ENCODE measurements around the gene FBXL20. TPM values are rescaled to one million over a fixed set of nuclear protein-coding genes. Genes with fewer than 3 reads are reported as not detected.
"Not testable (repeated sequence)": the region's sequence is repeated elsewhere in the genome, so short reads cannot be mapped to it uniquely, and the experiment has no call there.

FBXL20 gene
- total and polyA plus RNA-seq, 2 experiments from 2014 or later, result 10.2 to 20.4 TPM

- H3K4me3 ChIP-seq, result no peak overlapping the region
- no peak overlapping the region for H3K27ac ChIP-seq
- no peaks in the 10 kb centered on the region for H3K9me3 ChIP-seq (ENCODE audit: low read depth)
- no peak for TF ChIP-seq CTCF (IDR thresholded peaks at IDR 0.05; ENCODE audit: low read depth, low read length)
- DNase-seq (ENCODE audit: low read depth in 1 of 2, low spot score in 1 of 2), result peak in 1 of 2 donors; percentile 15
- H3K4me1 ChIP-seq (ENCODE audit: low read depth), result no peaks in the 10 kb centered on the region
- H3K27me3 ChIP-seq, result no peaks in the 10 kb centered on the region
- H3K36me3 ChIP-seq, result no peaks in the 10 kb centered on the region
These were observed 7.7 kb downstream of the FBXL20 start for GRCh38 chr17:39393736-39394135.

- no peak overlapping the region for H3K4me3 ChIP-seq
- no peak for TF ChIP-seq CTCF (IDR thresholded peaks at IDR 0.05; ENCODE audit: low read depth, low read length)
- no peaks in the 10 kb centered on the region for H3K4me1 ChIP-seq (ENCODE audit: low read depth)
- H3K36me3 ChIP-seq, result no peaks in the 10 kb centered on the region
- no peak for DNase-seq (ENCODE audit: low read depth in 1 of 2, low spot score in 1 of 2)
- no peak overlapping the region for H3K27ac ChIP-seq
- no peaks in the 10 kb centered on the region for H3K27me3 ChIP-seq
- no peaks in the 10 kb centered on the region for H3K9me3 ChIP-seq (ENCODE audit: low read depth)
These were observed 10.0 kb downstream of the FBXL20 start for GRCh38 chr17:39391448-39391847.

- no peak for DNase-seq (ENCODE audit: low read depth in 1 of 2, low spot score in 1 of 2)
- TF ChIP-seq CTCF (IDR thresholded peaks at IDR 0.05; ENCODE audit: low read depth, low read length), result no peak
- H3K9me3 ChIP-seq (ENCODE audit: low read depth), result no peaks in the 10 kb centered on the region
- no peaks in the 10 kb centered on the region for H3K36me3 ChIP-seq
- no peak overlapping the region for H3K27ac ChIP-seq
- H3K4me3 ChIP-seq, result no peak overlapping the region
- H3K4me1 ChIP-seq (ENCODE audit: low read depth), result no peaks in the 10 kb centered on the region
- H3K27me3 ChIP-seq, result no peaks in the 10 kb centered on the region
These were observed 16.4 kb downstream of the FBXL20 start for GRCh38 chr17:39385040-39385439.

GRCh38 chr17:39380144-39380543 lies 21.3 kb downstream of the FBXL20 start:
- Histone ChIP-seq H3K36me3 (no peaks in the 10 kb centered on the region), H3K27ac (no peak overlapping the region), H3K27me3 (no peaks in the 10 kb centered on the region), H3K4me3 (no peak overlapping the region), H3K9me3 (ENCODE audit: low read depth) (no peaks in the 10 kb centered on the region), H3K4me1 (ENCODE audit: low read depth) (no peaks in the 10 kb centered on the region)
- TF ChIP-seq CTCF (IDR thresholded peaks at IDR 0.05; ENCODE audit: low read depth, low read length), result no peak
- no peak for DNase-seq (ENCODE audit: low read depth in 1 of 2, low spot score in 1 of 2)

- DNase-seq (ENCODE audit: low read depth in 1 of 2, low spot score in 1 of 2), result no peak
- no peaks in the 10 kb centered on the region for H3K36me3 ChIP-seq
- no peaks in the 10 kb centered on the region for H3K27me3 ChIP-seq
- H3K9me3 ChIP-seq (ENCODE audit: low read depth), result no peaks in the 10 kb centered on the region
- no peak overlapping the region for H3K27ac ChIP-seq
- no peaks in the 10 kb centered on the region for H3K4me1 ChIP-seq (ENCODE audit: low read depth)
- no peak overlapping the region for H3K4me3 ChIP-seq
- TF ChIP-seq CTCF (IDR thresholded peaks at IDR 0.05; ENCODE audit: low read depth, low read length), result no peak
These were observed 25.0 kb downstream of the FBXL20 start for GRCh38 chr17:39376434-39376833.

- H3K9me3 ChIP-seq (ENCODE audit: low read depth); H3K36me3 ChIP-seq; H3K27me3 ChIP-seq; H3K27ac ChIP-seq; DNase-seq (ENCODE audit: low read depth in 1 of 2, low spot score in 1 of 2); H3K4me3 ChIP-seq: not testable (repeated sequence)
- peaks cover 11% of the 10 kb centered on the region for H3K4me1 ChIP-seq (ENCODE audit: low read depth)
These were observed 33.6 kb downstream of the FBXL20 start for GRCh38 chr17:39367805-39368204.

Data from cardiac muscle cell (in vitro differentiated cells and primary cell).